Measurements from ENCODE around the gene PADI1. TPM values are rescaled to one million over a fixed set of nuclear protein-coding genes. Genes with fewer than 3 reads are reported as not detected.

PADI1 gene
- total and polyA plus RNA-seq, 2 of the 8 experiments (the other 6 are each of a cell fraction or from before 2014, with no cell fraction given) = 0.20 to 0.30 TPM

- Histone ChIP-seq H2BK5ac (ENCODE audit: low read depth, low read length) (no peak overlapping the region), H2BK15ac (ENCODE audit: low read length) (no peak overlapping the region), H3K18ac (ENCODE audit: extremely low read depth, low read length) (no peak overlapping the region), H3K9me3 (ENCODE audit: insufficient read depth in 2 of 2, low read depth in 1 of 2, low read length in 1 of 2) (peaks cover 2 to 3% of the 10 kb centered on the region in 2 experiments; a peak in 1 of 4 replicates), H3K14ac (ENCODE audit: insufficient read length) (no peak overlapping the region), H3K23me2 (ENCODE audit: low read depth, low read length) (no peaks in the 10 kb centered on the region), H2BK120ac (replicated peaks; ENCODE audit: low read depth, low read length) (no peak overlapping the region), H3K9ac (replicated peaks in 1 of 4; ENCODE audit: extremely low read depth in 1 of 4, low read depth in 3 of 4, low read length in 3 of 4) (no peak overlapping the region), H4K5ac (ENCODE audit: insufficient read length, low read depth, low read length) (no peak overlapping the region), H3K4me2 (ENCODE audit: insufficient read depth in 1 of 2, low read depth in 2 of 2, low read length in 2 of 2) (no peak overlapping the region), H3K4me1 (replicated peaks in 1 of 4; ENCODE audit: control insufficient read depth in 3 of 4, insufficient read depth in 4 of 4, low read length in 3 of 4) (peaks cover 0 to 6% (median 2%) of the 10 kb centered on the region in 4 experiments; a peak in 4 of 7 replicates), H3K36me3 (ENCODE audit: control insufficient read depth in 2 of 4, insufficient read depth in 4 of 4, low read length in 3 of 4) (no peaks in the 10 kb centered on the region), H3K23ac (ENCODE audit: insufficient read length) (no peak overlapping the region), H3K4ac (replicated peaks; ENCODE audit: insufficient read length, low read depth, low read length) (no peak overlapping the region), H4K20me1 (replicated peaks in 1 of 2; ENCODE audit: control insufficient read depth in 1 of 2, insufficient read depth in 2 of 2, low read length in 2 of 2) (no peaks in the 10 kb centered on the region), H3K4me3 (ENCODE audit: extremely low read depth in 1 of 4, insufficient read depth in 2 of 4, low read depth in 3 of 4, low read length in 4 of 4) (no peak overlapping the region), H3K79me2 (ENCODE audit: control insufficient read depth in 1 of 2, insufficient read depth in 2 of 2, low read length in 2 of 2) (no peaks in the 10 kb centered on the region), H4K8ac (ENCODE audit: extremely low read depth, insufficient read depth, low read length) (no peak overlapping the region), H2AK5ac (ENCODE audit: low read depth, low read length) (no peak overlapping the region), H2BK12ac (ENCODE audit: low read depth, low read length) (no peak overlapping the region), H2AFZ (ENCODE audit: low read length) (no peak overlapping the region), H4K91ac (replicated peaks; ENCODE audit: insufficient read length, low read length) (no peak overlapping the region), H3K79me1 (ENCODE audit: low read depth, low read length) (no peaks in the 10 kb centered on the region), H3K56ac (replicated peaks; ENCODE audit: insufficient read length, low read depth, low read length) (no peak overlapping the region), H2BK20ac (ENCODE audit: low read length) (no peak overlapping the region), H3K27ac (ENCODE audit: low read depth, low read length) (no peak overlapping the region), H3K27me3 (replicated peaks in 1 of 4; ENCODE audit: control insufficient read depth in 3 of 4, extremely low read depth in 1 of 4, insufficient read depth in 3 of 4, low read length in 3 of 4) (no peaks in the 10 kb centered on the region)
- CTCF ChIA-PET (ENCODE audit: partially characterized antibody) = interaction anchor here (1.0 to 2.8 kb wide), 2 partner anchors 19 to 63 kb away, joined by 3 to 14 read pairs; no protein-coding TSS in a partner anchor
- WGBS, 2 experiments (ENCODE audit: extremely low coverage in 1 of 2, insufficient coverage in 1 of 2, insufficient read length in 1 of 2, insufficient replicate concordance in 2 of 2, low coverage in 1 of 2, low lambda C conversion rate in 2 of 2, missing lambda C conversion rate in 1 of 2) = 96% methylated on average over 2 of the region's 2 CpGs; no CpG with 5 or more reads in 1 of the 2 experiments
- TF ChIP-seq FOSL1 (IDR thresholded peaks at IDR 0.05; ENCODE audit: insufficient read depth, low read depth, low read length) (no peak), CEBPB (IDR thresholded peaks at IDR 0.05; ENCODE audit: low read depth, low read length) (no peak), EZH2 (IDR thresholded peaks at IDR 0.05; ENCODE audit: low read depth, low read length, severe bottlenecking) (no peak), GABPA (IDR thresholded peaks at IDR 0.05; ENCODE audit: borderline replicate concordance, insufficient read depth, low read length) (no peak), KDM4A (IDR thresholded peaks at IDR 0.05; ENCODE audit: low read depth, low read length, severe bottlenecking) (no peak)
- DNase-seq (ENCODE audit: low read depth in 1 of 2, low spot score in 2 of 2) (no peak), FAIRE-seq (no peak)
- POLR2A ChIA-PET (ENCODE audit: partially characterized antibody) = no interaction called here
Observed at GRCh38 chr1:17188217-17188616, 16.7 kb upstream of the PADI1 start.
